Smooth muscle cell (in vitro differentiated cells): ENCODE measurements around the gene CORT. TPM values are rescaled to one million over a fixed set of nuclear protein-coding genes. Genes with fewer than 3 reads are reported as not detected.

ENCODE experiments used
- DNase-seq: peaks from one replicate; lab custom pipeline; 2025; ENCODE audit not compliant: unreplicated experiment; lab: John Stamatoyannopoulos, UW
- H2AFZ ChIP-seq: fragments of 200-600 bp; sonication (generic); 2 replicates; pipeline ENCODE4 v1.6.0; 2016; ENCODE audit warnings: antibody characterized with exemption, low read depth, mild to moderate bottlenecking
- H3F3A ChIP-seq: fragments of 200-600 bp; sonication (generic); 2 replicates; pipeline ENCODE4 v1.6.0; 2017; ENCODE audit warnings: antibody characterized with exemption, low read depth
- H3K27ac ChIP-seq: fragments of 200-600 bp; sonication (generic); 2 replicates; pipeline ENCODE4 v1.5.1; 2016; ENCODE audit warnings: low read depth, mild to moderate bottlenecking
- H3K27me3 ChIP-seq: fragments of 200-600 bp; sonication (generic); 2 replicates; pipeline ENCODE4 v1.6.1; 2016; ENCODE audit warnings: low read depth, mild to moderate bottlenecking
- H3K36me3 ChIP-seq: fragments of 200-600 bp; sonication (generic); 2 replicates; pipeline ENCODE4 v1.5.1; 2016; ENCODE audit warnings: low read depth
- H3K4me1 ChIP-seq: fragments of 200-600 bp; sonication (generic); 2 replicates; pipeline ENCODE4 v1.5.1; 2016; ENCODE audit warnings: low read depth
- H3K4me2 ChIP-seq: fragments of 200-600 bp; sonication (generic); 2 replicates; pipeline ENCODE4 v1.6.0; 2016; ENCODE audit warnings: mild to moderate bottlenecking
- H3K4me3 ChIP-seq: fragments of 200-600 bp; sonication (generic); 2 replicates; pipeline ENCODE4 v1.5.1; 2016; ENCODE audit warnings: mild to moderate bottlenecking
- H3K79me2 ChIP-seq: fragments of 200-600 bp; sonication (generic); 2 replicates; pipeline ENCODE4 v1.6.0; 2016; ENCODE audit warnings: low read depth, mild to moderate bottlenecking
- H3K9ac ChIP-seq: fragments of 200-600 bp; sonication (generic); 2 replicates; pipeline ENCODE4 v1.6.0; 2016; ENCODE audit warnings: low read depth
- H3K9me3 ChIP-seq: fragments of 200-600 bp; sonication (generic); replicated peaks from 2 replicates; pipeline ENCODE4 v1.5.1; 2016; ENCODE audit warnings: low read depth
- H4K20me1 ChIP-seq: fragments of 200-600 bp; sonication (generic); 2 replicates; pipeline ENCODE4 v1.6.0; 2016; ENCODE audit warnings: low read depth
- CTCF ChIP-seq: fragments of 200-600 bp; sonication (generic); IDR thresholded peaks from 2 replicates; pipeline ENCODE4 v1.5.1; 2017; ENCODE audit warnings: borderline replicate concordance, mild to moderate bottlenecking, antibody characterized with exemption; ENCODE audit not compliant: insufficient read depth, poor library complexity, severe bottlenecking
- WGBS: methylation state at CpG from one replicate; pipeline ENCODE4 v1.1.7; 2016; ENCODE audit warnings: low lambda C conversion rate; 5-methylcytosine and 5-hydroxymethylcytosine counted together
- polyA plus RNA-seq: library from polyadenylated mRNA; unstranded; fragments of >200 nt; fragmentation: Nextera tagmentation; extraction: Ambion mirVana; gene quantifications from 2 replicates; pipeline ENCODE4 v1.2.1, GENCODE V29; 2016
- total RNA-seq: library from RNA; depleted of rRNA; stranded (reverse); fragments of >200 nt; gene quantifications from 2 replicates; pipeline ENCODE4 v1.2.3, GENCODE V29; 2014

Gene CORT
- total and polyA plus RNA-seq, 2 experiments from 2014 or later: not detected

GRCh38 chr1:10438677-10439163 is 11.1 kb upstream of the CORT start:
- Histone ChIP-seq H3K36me3 (no peaks in the 10 kb centered on the region), H4K20me1 (no peaks in the 10 kb centered on the region), H3K4me2 (no peak overlapping the region), H2AFZ (no peak overlapping the region), H3F3A (no peaks in the 10 kb centered on the region), H3K4me3 (no peak overlapping the region), H3K9ac (no peak overlapping the region), H3K27ac (no peak overlapping the region), H3K27me3 (no peaks in the 10 kb centered on the region), H3K79me2 (no peaks in the 10 kb centered on the region), H3K4me1 (no peaks in the 10 kb centered on the region), H3K9me3 (no peaks in the 10 kb centered on the region)
- DNase-seq: no peak
- WGBS: 39% methylated on average over 7 of the region's 7 CpGs
- no peak for TF ChIP-seq CTCF

DNA sequence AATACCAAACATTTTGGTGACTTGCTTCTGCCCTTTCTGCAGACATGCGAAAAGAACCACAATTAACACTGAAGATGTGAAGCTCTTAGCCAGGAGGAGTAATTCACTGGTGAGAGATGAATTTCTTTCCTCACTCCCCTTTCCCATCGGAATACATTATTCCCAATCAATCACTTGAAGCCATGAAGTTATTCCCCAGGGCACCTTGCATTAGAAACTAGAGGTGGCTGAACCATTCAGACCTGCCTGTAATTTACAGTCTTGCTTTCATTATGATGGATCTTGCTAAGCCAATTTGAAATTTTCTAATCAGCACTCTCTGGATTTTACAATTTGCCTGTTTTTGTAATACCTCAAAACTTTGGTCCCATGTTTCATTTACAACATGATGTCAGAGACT is 9.5 kb upstream of the CORT start:
- no peaks in the 10 kb centered on the region for H3F3A ChIP-seq
- no peaks in the 10 kb centered on the region for H3K4me1 ChIP-seq
- H3K9ac ChIP-seq: no peak overlapping the region
- no peak overlapping the region for H3K4me3 ChIP-seq
- no peak for TF ChIP-seq CTCF
- H3K27me3 ChIP-seq: no peaks in the 10 kb centered on the region
- WGBS: 97% methylated on average over 2 of the region's 2 CpGs
- H4K20me1 ChIP-seq: no peaks in the 10 kb centered on the region
- no peaks in the 10 kb centered on the region for H3K79me2 ChIP-seq
- H2AFZ ChIP-seq: no peak overlapping the region
- no peak overlapping the region for H3K27ac ChIP-seq
- H3K9me3 ChIP-seq: no peaks in the 10 kb centered on the region
- H3K4me2 ChIP-seq: no peak overlapping the region
- no peaks in the 10 kb centered on the region for H3K36me3 ChIP-seq
- no peak for DNase-seq

DNA sequence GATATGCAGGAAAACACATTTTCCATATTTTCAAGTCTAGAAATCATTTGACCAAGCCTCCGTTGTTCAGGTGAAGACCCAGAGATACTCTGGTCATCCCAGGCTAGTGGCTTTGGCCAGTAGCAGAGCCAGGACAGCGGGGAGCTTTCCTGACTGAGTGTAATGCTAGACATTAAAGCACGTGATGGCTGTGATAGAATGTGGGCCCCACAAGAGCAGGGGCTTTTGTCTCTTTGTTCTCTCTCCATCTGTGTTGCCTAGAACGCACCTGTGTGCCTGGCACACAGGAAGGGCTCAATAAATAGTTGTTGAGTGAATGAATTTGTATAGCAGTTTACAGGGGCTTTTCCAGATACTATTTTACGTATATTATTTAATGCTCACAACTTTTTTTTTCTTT is 9.0 kb upstream of the CORT start:
- Histone ChIP-seq H3K9me3 (no peaks in the 10 kb centered on the region), H3K9ac (no peak overlapping the region), H3K27ac (no peak overlapping the region), H4K20me1 (no peaks in the 10 kb centered on the region), H3K4me1 (no peaks in the 10 kb centered on the region), H2AFZ (no peak overlapping the region), H3K79me2 (no peaks in the 10 kb centered on the region), H3K4me3 (no peak overlapping the region), H3F3A (no peaks in the 10 kb centered on the region), H3K4me2 (no peak overlapping the region), H3K27me3 (no peaks in the 10 kb centered on the region), H3K36me3 (no peaks in the 10 kb centered on the region)
- no peak for DNase-seq
- 97% methylated on average over 5 of the region's 5 CpGs for whole genome bisulfite sequencing
- TF ChIP-seq CTCF: no peak

GRCh38 chr1:10444248-10444647 is 5.6 kb upstream of the CORT start:
- no peak overlapping the region for H3K9ac ChIP-seq
- no peaks in the 10 kb centered on the region for H3F3A ChIP-seq
- H3K27me3 ChIP-seq: no peaks in the 10 kb centered on the region
- no peak for DNase-seq
- H3K9me3 ChIP-seq: no peaks in the 10 kb centered on the region
- WGBS: 87% methylated on average over 6 of the region's 6 CpGs
- no peak overlapping the region for H3K27ac ChIP-seq
- no peaks in the 10 kb centered on the region for H4K20me1 ChIP-seq
- no peak overlapping the region for H2AFZ ChIP-seq
- TF ChIP-seq CTCF: no peak
- no peak overlapping the region for H3K4me3 ChIP-seq
- H3K4me1 ChIP-seq: no peaks in the 10 kb centered on the region
- H3K4me2 ChIP-seq: no peak overlapping the region
- H3K79me2 ChIP-seq: no peaks in the 10 kb centered on the region
- H3K36me3 ChIP-seq: no peaks in the 10 kb centered on the region
